Spleen (tissue), 11 donors: Measurements from ENCODE around the gene HDGFL3. TPM values are rescaled to one million over a fixed set of nuclear protein-coding genes. Genes with fewer than 3 reads are reported as not detected.

Source experiments
- DNase-seq: peaks from one replicate; pipeline ENCODE4 v3.0.0-alpha.2; 2020
- H3K27ac ChIP-seq, 8 donors: fragments of 200-600 bp; sonication (generic) in 7 of 8; 1 replicate in 4 of 8; 2 replicates in 4 of 8; pipeline versions ENCODE4 v1.5.0 to v1.8.0; 2016 to 2021; ENCODE audit warnings: inconsistent platforms in 4 of 8, mild to moderate bottlenecking in 4 of 8, moderate library complexity in 1 of 8
- H3K27me3 ChIP-seq, 7 donors: fragments of 200-600 bp; sonication (generic) in 6 of 7; replicated peaks in 1 of 7; 1 replicate in 4 of 7; 2 replicates in 3 of 7; pipeline versions ENCODE4 v1.5.0 to v1.8.0; 2016 to 2021; ENCODE audit warnings: inconsistent platforms in 3 of 7, mild to moderate bottlenecking in 1 of 7
- H3K36me3 ChIP-seq, 6 donors: fragments of 200-600 bp; sonication (generic) in 5 of 6; 1 replicate in 4 of 6; 2 replicates in 2 of 6; pipeline versions ENCODE4 v1.5.0 to v1.8.0; 2016 to 2021; ENCODE audit warnings: inconsistent platforms in 2 of 6
- H3K4me1 ChIP-seq, 6 donors: fragments of 200-600 bp; sonication (generic) in 5 of 6; 1 replicate in 3 of 6; 2 replicates in 3 of 6; pipeline versions ENCODE4 v1.5.0 to v1.8.0; 2016 to 2021; ENCODE audit warnings: inconsistent platforms in 3 of 6
- H3K4me3 ChIP-seq, 8 donors: fragments of 200-600 bp; sonication (generic) in 7 of 8; 1 replicate in 4 of 8; 2 replicates in 4 of 8; pipeline versions ENCODE4 v1.5.0 to v1.8.0; 2016 to 2021; ENCODE audit warnings: inconsistent platforms in 4 of 8, mild to moderate bottlenecking in 4 of 8, moderate library complexity in 2 of 8
- H3K9me3 ChIP-seq, 8 donors: fragments of 200-600 bp; sonication (generic) in 7 of 8; 1 replicate in 4 of 8; 2 replicates in 4 of 8; pipeline versions ENCODE4 v1.5.0 to v1.8.0; 2016 to 2021; ENCODE audit warnings: inconsistent platforms in 4 of 8
- POLR2A ChIP-seq, 3 donors: fragments of 450-650 bp; IDR thresholded peaks; one replicate each; pipeline ENCODE4 v1.5.1; 2017; ENCODE audit warnings: antibody characterized with exemption in 3 of 3, mild to moderate bottlenecking in 1 of 3
- POLR2AphosphoS5 ChIP-seq, 3 donors: sonication (generic); formaldehyde crosslinking; IDR thresholded peaks; one replicate each; pipeline ENCODE4 v1.5.1; 2017; ENCODE audit warnings: antibody characterized with exemption in 3 of 3
- WGBS, 5 donors: extraction: QIAGEN DNeasy Blood & Tissue Kit in 3 of 5; methylation state at CpG; one replicate each; pipeline versions ENCODE4 v1.1.5 to v1.1.7; 2013 to 2018; 5-methylcytosine and 5-hydroxymethylcytosine counted together
- intact Hi-C: fragments of 100-400 bp; cut with DNase I; formaldehyde crosslinking; loops from one replicate; pipeline ENCODE4 v1.15.0; 2023; ENCODE audit warnings: low total_unique reads
- polyA plus RNA-seq, 3 donors: library from polyadenylated mRNA; stranded (reverse); fragments of 200-250 nt; gene quantifications; one replicate each; pipeline ENCODE4 v1.2.1, GENCODE V29; 2013
- total RNA-seq, 7 donors: library from RNA; depleted of rRNA in 3 of 7; stranded (reverse); fragments of >200 nt in 3 of 7; fragmentation: NEBNext Ultra II Directional in 4 of 7; extraction: Animal tissue kit (Norgen Biotek cat#: 25700) in 4 of 7; gene quantifications; one replicate each; pipeline versions ENCODE4 v1.1.0 to v1.2.1, GENCODE V29; 2016 to 2021
- TF ChIP-seq, protein P1 (sequence below), 11 experiments: fragments of 200-600 bp in 7 of 11; fragments of 450-650 bp in 4 of 11; sonication (generic) in 4 of 11; IDR thresholded peaks in 8 of 11; conservative IDR thresholded peaks in 3 of 11; 1 replicate in 7 of 11; 2 replicates in 4 of 11; pipeline versions ENCODE4 v1.4.0 to v1.8.0; 2016 to 2021; ENCODE audit warnings: antibody characterized with exemption in 11 of 11, inconsistent platforms in 4 of 11, mild to moderate bottlenecking in 1 of 11
- donor health status: healthy with polysubstance abuse.
- donor health status: DM: no; HTN: no; CAD: no; lungs with moderate emphysema.
- donor health status: DM: no; HTN: no; CAD: no.
- donor health status: Bipolar disorder and iron deficiency.
- donor health status: healthy.
- donor health status: DM: no; HTN: no; CAD: no.
- donor health status: DM: yes; HTN: yes; CAD: no.

The HDGFL3 gene
- total and polyA plus RNA-seq, 10 donors, result 4.6 to 35.1 (median 20.6) TPM

DNA sequence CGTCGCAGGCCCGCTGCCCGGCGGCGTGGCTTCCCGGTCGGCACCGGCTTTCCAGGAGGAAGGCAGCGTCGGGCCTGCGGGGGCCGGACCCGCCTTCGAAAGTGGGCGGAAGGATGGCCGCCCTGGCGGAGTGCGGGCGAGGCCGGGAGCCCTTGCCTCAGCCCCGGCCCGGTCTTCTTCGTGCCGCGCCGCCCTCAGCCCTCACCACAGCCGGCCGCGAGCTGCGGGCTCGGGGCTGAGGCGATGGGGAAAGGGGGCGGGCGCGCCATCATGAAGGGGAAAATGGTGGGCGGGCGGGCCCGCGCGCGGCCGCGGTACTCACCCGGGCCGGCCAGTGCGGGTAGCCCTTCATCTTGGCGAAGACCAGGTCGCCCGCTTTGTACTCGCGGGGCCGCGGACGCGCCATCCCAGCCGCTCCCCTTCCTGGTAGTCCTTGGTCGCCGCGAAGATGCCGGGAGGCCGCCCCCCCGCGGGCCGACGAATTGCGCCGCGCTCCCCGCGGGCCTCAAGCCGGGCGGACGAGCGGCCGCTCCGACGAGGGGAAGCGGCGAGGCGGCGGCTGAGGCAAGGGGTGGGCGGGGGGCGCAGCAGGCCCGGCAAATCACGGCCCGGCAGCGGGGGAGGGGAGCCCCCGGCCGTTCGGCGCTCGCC, 489 bp downstream of the HDGFL3 start:
- WGBS, 5 donors, result 0 to 1% (median 1%) methylated on average over 23 to 93 of the region's 93 CpGs
- no peaks in the 10 kb centered on the region for H3K36me3 ChIP-seq
- TF ChIP-seq POLR2AphosphoS5 (IDR thresholded peaks at IDR 0.05) (peak in 2 of 3 donors; percentile 54 to 65), POLR2A (IDR thresholded peaks at IDR 0.05) (no peak)
- no peaks in the 10 kb centered on the region for H3K9me3 ChIP-seq
- H3K27ac ChIP-seq, result peak overlapping the region; percentile 73 to 94 (median 91)
- peaks cover 0 to 46% (median 23%) of the 10 kb centered on the region in 7 donors for H3K27me3 ChIP-seq
- peaks cover 0 to 54% (median 21%) of the 10 kb centered on the region in 6 donors for H3K4me1 ChIP-seq
- intact Hi-C loops, result no loop called here
- peak; percentile 81 for DNase-seq
- H3K4me3 ChIP-seq, result peak overlapping the region; percentile 66 to 90 (median 75)

DNA sequence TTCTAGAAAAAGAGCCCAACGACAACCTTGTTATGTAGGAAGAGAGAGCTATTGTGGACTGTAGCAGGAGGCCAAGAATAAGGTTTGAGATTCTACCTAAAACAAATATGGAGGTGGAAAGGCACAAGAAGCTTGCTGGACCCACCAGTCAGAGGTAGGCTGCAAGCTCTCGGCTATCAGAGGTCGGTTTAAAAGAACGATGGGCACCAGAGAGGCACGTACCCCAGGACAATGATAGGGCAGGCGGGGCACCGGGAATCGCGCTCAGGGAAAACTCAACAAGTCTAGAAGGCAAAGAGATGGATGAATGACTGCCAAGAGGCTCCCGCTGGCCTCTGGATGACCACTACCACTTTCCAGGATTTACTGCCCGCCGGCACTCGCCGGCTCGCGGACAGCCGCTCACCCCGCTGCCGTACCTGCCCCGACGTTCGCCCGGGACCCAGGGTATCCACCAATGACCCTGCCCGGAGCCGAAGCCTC, 1.1 kb downstream of the HDGFL3 start:
- Histone ChIP-seq H3K27ac (peak overlapping the region; percentile 73 to 94 (median 91)), H3K36me3 (no peaks in the 10 kb centered on the region), H3K27me3 (peaks cover 0 to 41% (median 23%) of the 10 kb centered on the region in 7 donors), H3K4me3 (peak overlapping the region; percentile 66 to 90 (median 75)), H3K4me1 (peaks cover 0 to 60% (median 21%) of the 10 kb centered on the region in 6 donors), H3K9me3 (no peaks in the 10 kb centered on the region)
- WGBS, 5 donors, result 1 to 14% (median 5%) methylated on average over 24 to 25 of the region's 25 CpGs
- intact Hi-C loops, result no loop called here
- TF ChIP-seq POLR2A (IDR thresholded peaks at IDR 0.05), result no peak
- TF ChIP-seq POLR2AphosphoS5 (IDR thresholded peaks at IDR 0.05), result no peak
- DNase-seq, result peak; percentile 82

DNA sequence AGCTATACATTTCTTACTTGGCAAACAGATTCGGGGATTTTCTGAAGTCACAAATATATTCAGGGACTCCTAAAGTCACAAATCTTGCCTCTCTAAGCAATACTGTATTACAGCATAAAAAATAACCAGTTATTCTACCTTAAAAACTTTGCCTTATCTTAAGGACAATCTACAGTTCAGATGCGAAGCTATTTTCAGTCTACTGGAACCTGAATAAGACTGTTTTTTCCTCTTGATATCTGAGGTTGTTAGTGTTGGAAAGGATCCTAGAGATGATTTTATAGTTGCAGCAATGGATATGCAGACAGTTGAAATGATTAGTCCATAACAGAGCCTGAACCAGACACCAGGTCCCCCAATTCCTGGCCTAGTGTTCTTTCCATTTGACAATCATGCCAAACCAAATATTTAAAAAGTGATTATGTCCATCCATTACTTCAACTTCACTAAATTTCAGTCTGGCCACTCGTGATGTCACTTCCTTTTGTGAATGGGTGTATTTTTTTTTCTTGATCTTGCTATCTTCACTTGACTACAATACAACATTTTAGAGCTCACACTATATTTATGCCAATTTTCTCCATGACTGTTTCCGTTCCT, 1.8 kb downstream of the HDGFL3 start:
- H3K4me3 ChIP-seq, result peak overlapping the region in 4 of 8 donors; percentile 66 to 90 (median 77)
- 45 to 65% (median 59%) methylated on average over 4 of the region's 4 CpGs for WGBS, 5 donors
- DNase-seq, result no peak
- no peaks in the 10 kb centered on the region for H3K36me3 ChIP-seq
- H3K9me3 ChIP-seq, result no peaks in the 10 kb centered on the region
- TF ChIP-seq, protein P1, sequence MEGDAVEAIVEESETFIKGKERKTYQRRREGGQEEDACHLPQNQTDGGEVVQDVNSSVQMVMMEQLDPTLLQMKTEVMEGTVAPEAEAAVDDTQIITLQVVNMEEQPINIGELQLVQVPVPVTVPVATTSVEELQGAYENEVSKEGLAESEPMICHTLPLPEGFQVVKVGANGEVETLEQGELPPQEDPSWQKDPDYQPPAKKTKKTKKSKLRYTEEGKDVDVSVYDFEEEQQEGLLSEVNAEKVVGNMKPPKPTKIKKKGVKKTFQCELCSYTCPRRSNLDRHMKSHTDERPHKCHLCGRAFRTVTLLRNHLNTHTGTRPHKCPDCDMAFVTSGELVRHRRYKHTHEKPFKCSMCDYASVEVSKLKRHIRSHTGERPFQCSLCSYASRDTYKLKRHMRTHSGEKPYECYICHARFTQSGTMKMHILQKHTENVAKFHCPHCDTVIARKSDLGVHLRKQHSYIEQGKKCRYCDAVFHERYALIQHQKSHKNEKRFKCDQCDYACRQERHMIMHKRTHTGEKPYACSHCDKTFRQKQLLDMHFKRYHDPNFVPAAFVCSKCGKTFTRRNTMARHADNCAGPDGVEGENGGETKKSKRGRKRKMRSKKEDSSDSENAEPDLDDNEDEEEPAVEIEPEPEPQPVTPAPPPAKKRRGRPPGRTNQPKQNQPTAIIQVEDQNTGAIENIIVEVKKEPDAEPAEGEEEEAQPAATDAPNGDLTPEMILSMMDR (IDR thresholded peaks at IDR 0.05 in 8 of 11, conservative IDR thresholded peaks at IDR 0.05 in 3 of 11), result no peak
- no peak for TF ChIP-seq POLR2A (IDR thresholded peaks at IDR 0.05)
- no peak for TF ChIP-seq POLR2AphosphoS5 (IDR thresholded peaks at IDR 0.05)
- H3K27ac ChIP-seq, result peak overlapping the region in 5 of 8 donors; percentile 89 to 94 (median 91)
- peaks cover 0 to 41% (median 23%) of the 10 kb centered on the region in 7 donors for H3K27me3 ChIP-seq
- intact Hi-C loops, result no loop called here
- H3K4me1 ChIP-seq, result peaks cover 0 to 67% (median 23%) of the 10 kb centered on the region in 6 donors

DNA sequence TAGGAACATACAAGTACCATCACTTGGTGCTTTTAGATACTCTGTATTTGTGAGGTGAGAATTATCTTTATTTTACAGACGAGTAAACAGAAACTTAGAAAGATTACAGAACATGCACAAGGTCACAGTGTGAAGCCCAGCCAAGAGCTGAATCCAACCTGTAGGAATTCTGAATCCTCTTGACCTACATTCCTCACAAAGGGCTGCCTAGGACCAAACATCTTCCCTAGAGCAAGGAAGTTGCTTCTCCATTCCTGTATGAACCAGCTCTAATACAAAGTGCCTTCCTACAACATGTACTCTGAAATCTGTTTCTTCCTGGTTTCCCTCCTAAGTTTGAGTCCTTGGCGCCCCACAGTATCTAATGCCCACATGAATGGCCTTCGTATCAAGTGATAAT, 2.9 kb downstream of the HDGFL3 start:
- Histone ChIP-seq H3K9me3 (no peaks in the 10 kb centered on the region), H3K27me3 (peaks cover 0 to 38% (median 23%) of the 10 kb centered on the region in 7 donors), H3K4me3 (no peak overlapping the region), H3K27ac (no peak overlapping the region), H3K4me1 (peaks cover 0 to 78% (median 23%) of the 10 kb centered on the region in 6 donors), H3K36me3 (no peaks in the 10 kb centered on the region)
- intact Hi-C loops, result no loop called here
- TF ChIP-seq POLR2A (IDR thresholded peaks at IDR 0.05) (no peak), POLR2AphosphoS5 (IDR thresholded peaks at IDR 0.05) (no peak)
- TF ChIP-seq, protein P1 (IDR thresholded peaks at IDR 0.05 in 8 of 11, conservative IDR thresholded peaks at IDR 0.05 in 3 of 11), result no peak
- no peak for DNase-seq
- WGBS, 5 donors, result 69 to 83% (median 75%) methylated on average over 3 of the region's 3 CpGs

DNA sequence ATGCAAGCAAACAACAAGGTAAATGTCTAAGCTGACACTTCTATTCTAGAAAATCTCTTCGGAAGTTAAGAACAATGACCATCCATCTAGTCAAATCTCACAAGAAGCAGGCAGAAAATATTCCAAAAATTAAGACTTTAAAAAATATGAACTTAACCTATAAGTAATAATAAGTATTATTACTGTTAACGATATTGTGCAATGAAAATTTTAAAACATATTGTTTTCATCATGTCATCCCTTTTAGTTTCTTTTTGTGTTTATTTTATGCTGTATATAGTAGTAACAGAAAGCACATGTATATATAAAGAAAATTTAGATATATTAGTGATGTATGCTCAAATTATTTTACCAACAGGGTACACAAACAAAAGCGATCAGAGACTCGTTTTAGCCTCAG, 4.1 kb downstream of the HDGFL3 start:
- DNase-seq, result no peak
- Histone ChIP-seq H3K9me3 (no peaks in the 10 kb centered on the region), H3K4me3 (no peak overlapping the region), H3K27ac (no peak overlapping the region), H3K27me3 (peaks cover 0 to 27% (median 22%) of the 10 kb centered on the region in 7 donors), H3K36me3 (no peaks in the 10 kb centered on the region), H3K4me1 (peaks cover 0 to 89% (median 25%) of the 10 kb centered on the region in 6 donors)
- intact Hi-C loops, result no loop called here
- WGBS, 5 donors, result 89 to 96% (median 93%) methylated on average over 4 of the region's 4 CpGs
- no peak for TF ChIP-seq POLR2A (IDR thresholded peaks at IDR 0.05)
- TF ChIP-seq POLR2AphosphoS5 (IDR thresholded peaks at IDR 0.05), result no peak
- TF ChIP-seq, protein P1 (IDR thresholded peaks at IDR 0.05 in 8 of 11, conservative IDR thresholded peaks at IDR 0.05 in 3 of 11), result no peak
